NCI-H524 (cell line): ENCODE measurements around the gene HSCB.
"Not testable (repeated sequence)": the region's sequence is repeated elsewhere in the genome, so short reads cannot be mapped to it uniquely, and the experiment has no call there.

ENCODE experiments used
- DNase-seq, 2 experiments: peaks; one replicate each; lab custom pipeline; 2025; lab: John Stamatoyannopoulos, UW

Gene HSCB

GRCh38 chr22:28741200-28741784, 547 bp upstream of the HSCB start:
- no peak for DNase-seq

GRCh38 chr22:28742562-28742962, 723 bp downstream of the HSCB start:
- DNase-seq = no peak

GRCh38 chr22:28743852-28744251, 2.0 kb downstream of the HSCB start:
- DNase-seq = no peak

GRCh38 chr22:28750471-28750881, 8.6 kb downstream of the HSCB start:
- DNase-seq = no peak

- not testable (repeated sequence) for DNase-seq
Observed at GRCh38 chr22:28754512-28754911, 12.7 kb downstream of the HSCB start.

- DNase-seq = peak; percentile 53 to 67
Observed at GRCh38 chr22:28759861-28760560, 18.2 kb downstream of the HSCB start.

- no peak for DNase-seq
Observed at GRCh38 chr22:28761449-28761755, 19.6 kb downstream of the HSCB start.

GRCh38 chr22:28762000-28762399, 20.2 kb downstream of the HSCB start:
- not testable (repeated sequence) for DNase-seq

GRCh38 chr22:28766628-28767027, 24.8 kb downstream of the HSCB start:
- DNase-seq = no peak

- no peak for DNase-seq
Observed at GRCh38 chr22:28768701-28769393, 27.0 kb downstream of the HSCB start.

- no peak for DNase-seq
Observed at GRCh38 chr22:28769394-28770085, 27.7 kb downstream of the HSCB start.

- DNase-seq = peak in 1 of 2 experiments; percentile 25
Observed at GRCh38 chr22:28771195-28771791, 29.5 kb downstream of the HSCB start.

GRCh38 chr22:28772633-28773460, 31.0 kb downstream of the HSCB start, which contains the start of gene CCDC117:
Gene CCDC117, plus strand, starts transcription at chr22:28772695. Its CDS starts 155 bp downstream, at chr22:28772850.
- DNase-seq = peak; percentile 85 to 96

- peak in 1 of 2 experiments; percentile 23 for DNase-seq
Observed at GRCh38 chr22:28773461-28773867, 31.6 kb downstream of the HSCB start.

GRCh38 chr22:28774378-28774777, 32.5 kb downstream of the HSCB start:
- DNase-seq = no peak

GRCh38 chr22:28779833-28780232, 38.0 kb downstream of the HSCB start:
- DNase-seq = no peak

- DNase-seq = no peak
Observed at GRCh38 chr22:28780296-28780695, 38.5 kb downstream of the HSCB start.

- no peak for DNase-seq
Observed at GRCh38 chr22:28783786-28784671, 42.2 kb downstream of the HSCB start.

GRCh38 chr22:28788601-28789000, 46.8 kb downstream of the HSCB start:
- DNase-seq = peak in 1 of 2 experiments; percentile 59

- DNase-seq = no peak
Observed at GRCh38 chr22:28791124-28791523, 49.3 kb downstream of the HSCB start.
